Stimulated activated CD8-positive, alpha-beta memory T cell treated with anti-CD3 and anti-CD28 coated beads, Interleukin-12 subunit alpha, Interleukin-12 subunit beta, amount 100 ng/mL, for 1 hour (primary cell): ENCODE data around the gene LTBR.

Experiments used
- DNase-seq: peaks from one replicate; pipeline ENCODE4 v3.0.0-alpha.2; 2020; ENCODE audit warnings: low read depth

The LTBR gene

DNA sequence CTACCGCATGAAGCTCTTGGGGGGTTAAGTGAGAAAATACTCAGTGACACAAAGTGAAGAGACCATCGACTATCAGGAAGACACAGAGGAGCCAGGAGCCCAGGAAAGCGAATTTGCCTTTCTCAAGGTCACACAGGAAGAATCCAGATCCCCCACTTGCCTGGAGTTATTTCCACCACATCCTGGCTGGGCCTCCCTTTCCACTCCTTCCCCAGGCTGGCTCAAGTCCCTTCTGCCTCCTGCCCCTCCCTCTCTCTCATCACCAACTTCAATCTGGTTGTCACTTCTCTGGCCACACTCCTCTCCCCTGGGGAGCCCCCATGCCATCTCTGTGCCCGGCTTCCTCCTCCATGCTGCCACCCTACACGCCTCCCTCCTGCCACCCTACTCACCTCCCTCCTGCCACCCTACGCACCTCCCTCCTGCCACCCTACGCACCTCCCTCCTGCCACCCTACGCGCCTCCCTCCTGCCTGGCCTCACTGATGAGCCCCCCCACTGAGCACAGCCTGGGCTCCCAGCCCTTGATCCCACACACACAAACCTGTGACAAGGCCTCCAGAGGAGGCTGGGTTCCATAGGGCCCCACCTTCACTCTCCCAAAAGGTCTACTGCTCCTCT lies 14.9 kb upstream of the LTBR start:
- no peak for DNase-seq

DNA sequence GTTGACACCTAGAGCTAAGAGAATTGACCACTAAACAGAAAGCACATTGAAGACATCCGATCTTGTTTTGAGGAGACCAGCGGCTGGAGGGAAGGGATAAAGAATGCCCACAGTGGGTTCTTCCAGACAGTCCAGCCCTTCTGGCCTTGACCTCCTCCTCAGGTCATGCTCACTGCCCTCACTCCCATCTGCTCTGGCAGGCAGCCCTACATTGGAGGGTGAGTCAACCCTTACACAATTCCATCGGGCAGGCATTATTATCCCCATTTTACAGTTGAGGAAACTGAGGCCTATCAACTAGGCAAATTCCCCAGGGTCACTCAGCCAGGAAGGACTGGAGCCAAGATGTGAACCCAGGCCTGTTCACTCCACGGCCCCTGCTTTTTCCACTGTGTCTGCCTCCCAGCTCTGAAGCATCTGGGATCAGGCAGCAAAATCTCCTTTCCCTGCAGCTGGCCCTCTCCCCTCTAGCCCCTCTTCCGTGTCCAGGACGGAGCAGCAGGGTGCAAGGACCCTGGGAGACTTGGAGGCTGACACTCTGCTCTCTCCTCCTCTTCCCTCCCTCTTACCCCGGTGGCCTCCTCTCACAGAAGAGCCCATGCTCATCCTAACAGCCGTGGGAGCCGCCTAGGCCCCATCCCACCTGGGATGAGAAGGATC lies 13.9 kb upstream of the LTBR start:
- no peak for DNase-seq

DNA sequence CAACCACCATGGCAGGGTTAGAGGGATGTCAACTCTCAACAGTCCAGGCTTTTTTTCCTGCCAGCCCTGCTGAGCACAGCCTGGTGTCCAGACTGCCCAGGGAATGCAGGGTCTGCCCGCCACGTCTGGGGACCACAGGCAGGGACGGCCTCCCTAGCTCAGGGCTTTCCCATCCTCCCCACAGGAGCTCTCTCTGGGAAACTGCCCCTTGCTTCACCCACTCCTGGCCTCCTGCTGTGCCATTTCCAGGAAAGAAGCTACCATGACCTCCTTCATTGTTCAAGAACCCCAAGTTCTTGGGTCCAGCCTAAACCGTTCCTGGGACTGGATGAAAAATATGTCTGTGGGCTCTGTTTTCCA lies 13.4 kb upstream of the LTBR start:
- DNase-seq = no peak

DNA sequence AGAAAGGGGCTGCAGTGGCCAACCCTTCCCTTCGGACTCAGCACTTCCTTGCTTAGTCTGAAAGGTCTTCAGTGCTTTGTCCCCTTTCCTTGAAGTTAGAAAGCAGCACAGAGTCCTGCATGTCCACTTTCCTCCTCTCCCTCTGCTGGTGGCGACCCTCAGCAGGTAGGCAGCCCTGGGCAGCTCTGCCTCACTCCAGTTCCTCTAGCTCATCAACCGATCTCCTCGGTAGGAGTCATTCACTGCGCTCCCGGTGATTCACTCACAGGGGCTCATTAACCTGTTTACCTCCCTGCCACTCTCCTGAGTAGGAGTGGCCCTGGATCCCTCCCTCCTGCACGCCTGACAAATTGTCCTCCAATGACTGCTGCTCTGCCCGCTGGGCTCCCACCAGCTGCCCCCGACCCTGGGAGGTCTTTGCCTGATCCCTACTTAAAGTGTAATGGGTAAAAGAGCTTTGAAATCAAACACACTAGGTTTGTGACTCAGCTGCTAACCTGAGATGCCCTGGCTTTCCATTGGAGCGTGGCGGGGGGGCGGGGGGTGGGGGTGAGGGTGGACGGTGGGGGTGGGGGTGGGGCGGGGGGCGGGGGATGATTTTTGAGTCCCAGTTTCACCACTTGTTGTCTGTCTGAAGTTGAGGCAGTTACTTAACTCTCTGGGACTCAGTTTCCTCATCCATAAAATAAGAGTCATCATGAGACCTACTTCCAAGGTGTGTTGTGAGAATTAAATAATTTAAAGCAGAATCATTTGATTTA lies 12.8 kb upstream of the LTBR start:
- no peak for DNase-seq

DNA sequence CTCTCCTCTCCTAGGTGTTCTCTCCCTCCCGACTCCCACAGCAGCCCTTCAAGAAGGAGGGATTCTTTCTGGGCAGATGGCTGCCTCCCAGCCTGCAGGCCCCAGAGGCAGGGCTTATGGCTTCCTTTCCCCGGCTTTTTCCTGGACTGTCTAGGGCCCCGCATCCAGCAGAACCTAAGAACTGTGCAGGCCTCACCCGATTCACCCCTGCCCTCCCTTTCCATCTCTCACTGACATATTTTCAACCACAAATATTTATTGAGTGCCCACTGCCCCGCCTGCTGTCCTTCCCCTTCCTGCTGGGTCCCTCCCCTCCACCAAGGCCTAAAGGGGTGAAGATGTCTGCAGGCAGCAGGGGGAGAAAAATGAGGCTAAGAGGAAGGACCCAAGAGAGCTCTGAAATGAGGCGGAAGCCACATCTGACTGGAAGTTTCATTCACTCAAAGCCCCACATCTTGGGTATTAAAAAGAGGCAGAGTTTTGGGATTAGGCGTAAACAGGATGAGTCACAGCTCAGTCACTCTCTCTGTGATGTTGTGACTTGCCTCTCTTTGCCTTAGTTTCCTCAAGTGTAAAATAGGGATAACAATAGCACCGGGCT lies 11.5 kb upstream of the LTBR start:
- DNase-seq = no peak

DNA sequence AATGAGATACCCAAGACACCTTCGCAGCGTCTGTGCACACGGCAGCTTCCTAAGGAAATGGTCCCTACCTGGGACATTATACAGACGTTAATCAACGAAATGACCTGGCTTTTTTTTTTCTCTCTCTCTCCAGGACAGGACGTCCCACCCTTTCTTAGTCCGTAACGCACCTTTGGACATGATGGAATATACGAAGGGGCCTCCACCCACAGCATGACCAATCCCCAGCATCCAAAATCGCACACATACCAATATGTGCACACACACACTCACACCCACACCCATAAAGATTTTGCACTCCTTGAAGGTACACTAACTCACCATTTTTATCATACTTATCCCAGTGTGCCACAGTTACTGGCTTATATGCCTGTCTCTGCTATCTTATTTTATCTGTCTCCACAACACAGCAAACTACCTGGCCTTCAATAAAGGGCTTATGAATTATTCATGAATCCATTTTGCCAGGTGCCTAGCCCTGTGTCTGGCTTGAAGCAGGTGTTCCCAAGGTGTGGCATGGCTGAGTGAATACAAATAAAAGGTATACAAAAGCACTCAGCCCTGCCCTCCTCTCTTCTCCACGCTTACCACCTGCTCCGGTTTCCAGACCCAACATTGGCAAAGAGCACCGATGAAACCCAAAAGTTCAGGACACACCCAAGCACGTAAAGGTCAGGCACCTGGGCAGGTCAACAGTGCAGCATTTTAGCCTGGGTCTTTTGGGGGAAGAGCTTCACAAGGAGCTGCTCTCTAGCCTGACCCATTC lies 10.8 kb upstream of the LTBR start:
- DNase-seq = no peak

DNA sequence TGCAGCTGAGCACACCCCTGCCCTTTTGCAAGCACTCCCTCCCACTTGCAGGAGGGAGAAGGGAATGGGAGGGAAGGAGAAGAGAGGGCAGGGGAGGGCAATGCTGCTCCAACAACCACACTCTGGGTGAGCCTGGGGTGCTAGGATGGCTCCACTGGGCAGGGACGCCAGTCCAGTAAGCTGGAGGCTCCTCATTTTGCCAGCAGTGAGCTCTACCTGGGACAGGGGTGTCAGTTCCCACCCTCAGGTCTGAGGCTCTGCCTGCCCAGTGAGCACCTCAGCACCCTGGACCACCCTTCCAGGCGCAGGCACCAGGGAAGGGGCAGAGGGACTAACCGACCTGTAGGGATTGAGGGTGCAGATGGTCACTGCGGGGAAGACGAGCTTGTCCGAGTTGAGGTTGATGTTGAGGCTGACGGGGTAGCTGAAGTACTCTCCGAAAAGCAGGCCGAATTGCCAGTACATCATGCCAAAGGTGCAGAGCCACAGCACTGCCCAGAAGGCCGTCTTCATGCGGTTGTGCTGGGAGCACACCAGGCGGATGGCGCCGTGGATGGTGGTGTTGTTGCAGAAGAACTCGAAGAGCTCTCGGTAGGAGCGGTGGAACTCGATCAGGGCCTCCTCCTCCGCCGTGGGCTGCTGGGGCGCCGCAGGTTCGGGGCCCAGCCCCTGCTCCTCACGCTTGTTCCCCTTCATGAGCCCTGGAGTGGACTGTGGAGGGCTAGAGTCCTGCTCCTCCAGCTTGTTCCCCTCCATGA lies 9.8 kb upstream of the LTBR start:
- DNase-seq = no peak

DNA sequence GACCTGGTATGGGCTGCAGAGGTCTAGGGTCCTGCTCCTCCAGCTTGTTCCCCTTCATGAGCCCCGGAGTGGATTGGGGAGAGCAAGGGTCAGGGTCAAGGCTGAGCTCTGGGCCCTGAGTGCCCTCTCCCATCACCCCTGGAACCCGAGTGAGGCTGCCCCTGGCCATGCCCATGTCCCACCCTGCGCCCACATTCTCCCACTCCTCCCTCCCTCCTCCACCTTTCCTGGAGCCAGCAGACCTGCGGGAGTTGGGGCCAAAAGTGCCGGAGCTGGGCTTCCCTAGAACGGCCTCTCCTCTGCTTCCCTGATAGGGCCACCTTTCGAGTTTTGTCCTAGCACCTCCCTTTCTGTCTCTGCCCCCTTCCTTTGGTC lies 9.2 kb upstream of the LTBR start:
- DNase-seq = no peak

DNA sequence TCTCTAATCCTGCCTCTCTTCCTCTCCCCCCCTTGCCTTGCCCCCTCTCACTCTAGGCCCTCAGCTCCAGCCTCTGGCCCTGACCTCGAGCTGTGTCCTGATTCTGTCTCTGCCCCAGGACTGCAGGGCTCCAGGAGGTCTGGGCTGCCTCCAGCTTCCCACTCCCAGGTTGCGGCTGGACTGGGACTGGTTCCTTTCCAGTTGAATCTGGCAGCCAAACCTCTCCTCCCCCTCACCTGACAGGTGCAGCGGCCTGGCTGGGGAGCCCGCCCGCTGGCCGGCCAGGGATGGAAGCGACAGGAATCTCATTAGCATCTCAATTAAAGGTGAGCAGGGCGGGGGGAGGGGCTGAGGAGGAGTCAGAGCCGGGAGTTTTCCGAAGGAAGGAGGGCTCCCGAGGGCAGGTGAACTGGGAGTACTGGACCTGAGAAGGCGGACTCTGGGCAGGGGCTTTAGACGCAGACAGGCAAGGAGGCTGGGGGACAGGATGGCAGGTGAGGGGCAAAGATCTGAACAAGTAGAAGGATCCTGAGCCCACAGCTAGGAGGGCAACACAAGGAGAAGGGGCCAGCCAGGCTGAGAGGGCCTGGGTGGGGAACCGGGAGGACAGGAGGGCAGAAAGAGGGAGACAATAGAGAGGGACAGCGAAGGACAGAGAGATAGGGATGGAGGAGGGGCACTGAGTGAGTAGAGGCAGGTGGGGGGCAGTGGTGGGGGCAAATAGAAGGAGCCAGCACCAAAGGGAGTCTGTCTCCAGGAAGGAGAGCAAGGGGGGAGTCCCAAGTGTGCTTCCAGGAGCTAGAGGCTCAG lies 8.5 kb upstream of the LTBR start, which contains the start of gene SCNN1A:
SCNN1A (minus strand) TSS at position 295 of the 810 bp plus-strand sequence. CDS start 780 bp downstream, outside the sequence.
- DNase-seq = no peak

DNA sequence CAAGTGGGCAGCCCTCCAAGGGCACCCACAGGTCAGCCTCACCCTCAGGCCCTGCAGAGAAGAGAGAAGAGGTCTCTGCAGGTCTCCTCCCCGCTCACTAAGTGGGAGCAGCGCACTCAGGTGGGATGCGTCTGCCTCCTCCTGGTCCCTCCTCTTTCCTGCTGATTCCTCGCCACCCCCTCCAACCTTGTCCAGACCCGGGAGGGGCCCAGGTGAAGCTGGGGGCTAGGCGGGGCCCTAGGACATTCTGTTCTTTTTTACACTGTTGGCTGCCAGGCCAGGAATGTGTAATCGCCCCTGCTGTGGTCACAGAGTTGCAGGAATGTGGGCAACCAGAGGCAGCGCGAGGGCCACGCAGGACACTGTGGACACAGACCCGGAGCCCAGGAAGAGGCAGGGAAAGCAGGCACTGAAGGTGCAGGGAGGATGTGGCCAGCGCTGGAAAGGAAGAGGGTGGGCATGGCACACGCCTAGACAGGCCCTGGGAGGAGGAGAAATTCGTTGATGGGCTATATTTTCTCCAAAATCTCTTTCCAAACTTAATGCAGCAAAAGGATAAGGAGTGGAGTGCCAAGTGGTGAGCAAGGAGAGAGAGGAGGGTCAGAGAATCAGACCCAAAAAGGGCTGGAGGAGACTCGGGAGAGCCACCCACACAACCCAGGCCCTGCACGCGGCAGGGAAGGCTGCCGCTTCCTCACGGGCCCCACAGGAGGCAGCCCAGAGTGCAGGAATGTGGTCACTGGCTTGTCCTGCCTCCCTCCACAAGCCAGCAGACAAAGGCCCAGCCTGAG lies 7.7 kb upstream of the LTBR start:
- DNase-seq = no peak

DNA sequence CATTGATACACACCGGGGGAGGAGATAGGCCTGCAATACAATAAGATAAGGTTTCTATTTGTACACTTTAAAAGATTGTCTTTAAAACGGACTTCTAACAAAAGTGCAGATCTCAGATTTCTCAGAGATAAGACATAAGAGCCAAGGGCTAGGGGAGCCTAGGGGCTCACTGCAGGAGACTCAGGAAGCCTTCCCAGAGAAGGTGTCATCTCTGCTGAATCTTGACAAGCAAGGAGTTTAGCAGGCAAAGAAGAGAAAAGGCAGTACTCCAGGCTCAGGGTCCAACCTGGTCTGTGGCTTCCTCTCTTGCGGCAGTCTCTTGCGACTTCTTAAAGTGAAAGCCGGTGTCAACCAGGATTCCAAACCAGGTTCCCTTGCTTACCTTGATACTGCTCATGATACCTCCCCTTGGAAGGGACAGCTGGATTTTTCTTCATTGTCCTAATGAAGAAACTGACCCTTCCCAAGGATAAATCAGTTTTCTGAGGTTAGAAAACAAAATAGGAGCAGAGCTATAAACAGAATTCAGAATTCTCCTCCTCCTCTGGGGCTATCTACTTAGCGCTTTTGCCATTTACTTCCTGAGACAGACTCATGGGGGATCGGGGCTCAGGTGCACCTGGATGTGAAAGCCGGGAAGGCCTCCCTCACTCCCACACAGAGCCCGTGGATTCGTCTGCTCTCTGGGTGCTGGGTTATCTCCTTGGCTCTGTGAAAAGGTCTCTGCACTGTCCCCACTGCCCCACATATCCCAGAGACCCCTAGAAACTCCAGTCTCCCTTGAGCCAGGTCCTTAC lies 6.9 kb upstream of the LTBR start:
- DNase-seq = no peak

DNA sequence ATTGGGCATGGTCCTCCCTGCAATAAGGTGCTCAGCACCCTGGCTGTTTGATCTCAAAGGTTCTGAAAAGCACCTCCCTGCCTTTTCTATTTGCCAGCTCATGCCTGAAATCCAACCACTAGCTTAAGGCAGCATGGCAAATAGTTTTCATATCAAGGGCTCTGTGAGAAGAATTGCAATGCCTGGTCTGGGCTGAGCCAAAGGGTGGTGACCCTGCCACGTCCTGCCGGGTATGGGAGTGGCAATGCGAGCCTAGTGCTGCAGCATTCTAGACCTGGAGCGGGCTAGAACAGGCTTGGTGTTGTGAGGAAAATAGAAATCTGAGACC lies 6.3 kb upstream of the LTBR start:
- DNase-seq = no peak

DNA sequence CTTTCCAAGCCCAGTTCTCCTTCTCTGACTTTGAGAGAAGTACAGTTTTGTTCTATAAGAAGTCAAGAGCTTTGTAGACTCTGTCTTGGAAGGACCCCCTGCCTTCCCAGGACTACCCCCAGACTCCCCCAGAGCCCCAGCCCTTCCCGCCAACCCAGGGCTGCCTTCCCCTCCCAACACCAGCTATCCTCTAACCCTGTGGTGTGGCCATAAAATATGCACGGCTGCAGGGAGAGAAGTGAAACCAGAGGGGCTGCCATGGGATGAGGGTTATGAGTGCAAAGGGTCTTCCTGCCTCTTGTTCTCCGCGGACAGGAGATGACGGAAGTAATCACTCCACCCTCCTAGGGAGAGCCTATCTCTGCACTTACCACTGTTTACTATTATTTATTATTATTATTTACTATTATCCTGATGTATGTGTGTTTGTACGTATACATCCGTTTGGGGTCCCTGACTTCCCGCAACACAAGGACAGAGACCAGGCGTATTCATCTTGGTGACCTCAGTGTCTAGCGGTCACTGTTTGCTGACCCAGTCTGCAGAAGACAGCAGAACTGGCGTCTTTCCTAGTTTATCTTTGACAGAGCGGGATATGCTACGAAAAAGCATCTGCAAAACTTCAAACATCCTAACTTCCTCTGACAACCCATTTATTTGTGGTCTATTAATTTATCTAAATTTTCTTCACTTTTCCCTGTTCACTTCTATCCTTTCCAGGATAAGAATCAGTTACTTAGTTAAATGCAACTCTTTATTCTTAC lies 5.1 kb upstream of the LTBR start:
- no peak for DNase-seq

DNA sequence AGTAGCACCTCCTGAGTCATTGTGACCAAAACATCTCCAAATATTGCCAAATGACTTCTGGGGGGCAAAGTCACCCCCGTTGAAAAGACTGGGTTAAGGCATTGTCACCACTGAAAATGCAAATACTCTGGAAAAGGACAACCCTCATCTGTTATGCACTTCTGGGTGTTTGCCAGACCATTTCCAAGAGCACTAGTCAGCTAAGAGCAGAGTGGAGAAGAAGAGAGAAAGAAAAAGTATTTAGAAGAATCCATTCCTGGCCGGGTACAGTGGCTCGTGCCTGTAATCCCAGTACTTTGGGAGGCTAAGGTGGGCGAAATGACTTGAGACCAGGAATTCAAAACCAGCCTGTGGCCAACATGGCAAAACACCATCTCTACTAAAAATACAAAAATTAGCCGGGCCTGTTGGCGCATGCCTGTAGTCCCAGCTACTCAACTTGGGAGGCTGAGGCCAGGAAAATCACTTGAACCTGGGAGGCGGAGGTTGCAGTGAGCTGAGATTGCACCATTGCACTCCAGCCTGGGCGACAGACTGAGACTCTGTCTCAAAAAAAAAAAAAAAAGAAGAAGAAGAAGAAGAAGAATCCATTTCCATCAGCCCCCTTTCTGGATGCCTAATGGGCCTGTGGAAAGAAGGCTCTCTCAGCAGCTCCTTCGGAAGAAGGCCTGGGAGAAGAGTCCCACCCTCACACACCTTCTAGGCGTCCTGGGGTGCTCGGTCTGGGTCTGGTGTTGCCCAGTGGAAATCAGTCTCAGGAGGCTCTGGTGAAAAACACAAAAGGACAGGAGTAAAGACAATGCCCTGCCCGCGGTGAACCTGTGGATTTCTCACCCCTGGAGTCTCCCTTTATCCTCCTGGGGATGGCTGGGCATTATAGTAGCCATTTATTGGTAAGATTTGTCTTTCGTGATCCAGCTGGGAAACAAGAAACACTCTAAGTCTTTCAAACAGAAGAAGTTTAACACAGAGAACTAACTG lies 3.5 kb upstream of the LTBR start:
- DNase-seq = no peak

DNA sequence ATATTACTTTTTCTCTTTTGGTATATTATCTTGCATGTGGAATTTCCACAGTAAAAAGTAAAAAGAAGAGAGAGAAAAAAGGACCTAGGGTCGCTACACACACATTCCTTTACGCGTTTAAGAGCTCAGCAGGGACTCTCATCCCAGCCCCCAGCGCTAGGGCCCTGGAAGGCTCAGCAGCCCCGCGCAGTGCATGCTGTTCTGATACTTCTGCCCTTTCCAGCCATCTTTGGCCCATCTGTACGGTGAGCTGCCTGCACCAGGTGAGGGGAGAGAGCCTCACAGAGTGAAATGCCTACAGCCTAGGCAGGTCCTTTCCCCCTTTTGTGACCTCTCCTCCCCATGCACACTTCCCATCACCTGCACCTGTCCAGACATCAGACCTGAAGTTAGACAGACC lies 1.6 kb upstream of the LTBR start:
- no peak for DNase-seq

DNA sequence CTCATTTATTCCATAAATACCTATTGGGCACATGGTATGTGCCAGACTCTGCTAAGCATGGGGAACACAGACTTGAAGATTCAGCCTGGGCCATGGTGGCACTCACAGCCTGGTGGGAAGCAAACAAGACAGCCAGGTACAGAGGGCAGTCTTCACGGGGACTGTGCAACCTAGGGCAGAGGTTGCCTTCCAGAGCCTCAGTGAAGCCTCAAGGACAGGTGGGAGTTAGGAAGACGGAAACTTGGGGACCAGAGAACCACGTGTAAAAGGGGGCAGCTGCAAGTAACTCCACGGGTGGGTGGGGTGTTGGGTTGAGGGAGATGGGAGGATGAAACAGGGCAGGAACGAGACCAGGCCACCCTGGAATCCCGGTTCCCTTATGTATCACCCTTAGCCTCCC lies 980 bp upstream of the LTBR start:
- DNase-seq = no peak
